HUDEP-2 (cell line): ENCODE results near the gene MMP23B.
A peak's percentile ranks its signal among the peaks of the same experiment; 100 is the strongest.
"Not testable (repeated sequence)": the region's sequence is repeated elsewhere in the genome, so short reads cannot be mapped to it uniquely, and the experiment has no call there.

Source experiments
- DNase-seq, 76 experiments: peaks; one replicate each; lab custom pipeline; 2025; ENCODE audit not compliant: unreplicated experiment in 76 of 76; lab: John Stamatoyannopoulos, UW

The MMP23B gene

GRCh38 chr1:1631782-1632420 lies at the start of gene MMP23B:
Gene MMP23B (plus strand): TSS chr1:1632173. CDS start chr1:1632219, 46 bp downstream.
- no peak for DNase-seq

GRCh38 chr1:1582585-1583346 lies 49.2 kb upstream of the MMP23B start:
- DNase-seq = no peak

- no peak for DNase-seq
Observed at GRCh38 chr1:1583347-1584010, 48.5 kb upstream of the MMP23B start.

GRCh38 chr1:1591452-1591851 lies 40.5 kb upstream of the MMP23B start:
- no peak for DNase-seq

- DNase-seq = no peak
Observed at GRCh38 chr1:1593834-1594601, 38.0 kb upstream of the MMP23B start.

- DNase-seq = no peak
Observed at GRCh38 chr1:1594602-1595260, 37.2 kb upstream of the MMP23B start.

GRCh38 chr1:1595341-1595740 lies 36.6 kb upstream of the MMP23B start:
- not testable (repeated sequence) for DNase-seq

GRCh38 chr1:1596493-1597274 lies 35.3 kb upstream of the MMP23B start:
- DNase-seq = no peak

- DNase-seq = peak in 5 of 76 experiments; percentile 2 to 22 (median 10)
Observed at GRCh38 chr1:1597275-1597930, 34.6 kb upstream of the MMP23B start.

- DNase-seq = no peak
Observed at GRCh38 chr1:1598051-1598719, 33.8 kb upstream of the MMP23B start.

- no peak for DNase-seq
Observed at GRCh38 chr1:1598720-1599029, 33.3 kb upstream of the MMP23B start.

- peak in 1 of 76 experiments; percentile 12 for DNase-seq
Observed at GRCh38 chr1:1599030-1599934, 32.7 kb upstream of the MMP23B start.

- no peak for DNase-seq
Observed at GRCh38 chr1:1599935-1600860, 31.8 kb upstream of the MMP23B start, which contains the start of gene FNDC10. Gene FNDC10 (minus strand): TSS chr1:1600135. CDS start chr1:1600015, 120 bp downstream.

- DNase-seq = no peak
Observed at GRCh38 chr1:1600861-1601563, 31.0 kb upstream of the MMP23B start.

GRCh38 chr1:1601564-1602303 lies 30.2 kb upstream of the MMP23B start:
- DNase-seq = no peak
